Measurements from ENCODE around the gene JMJD4. TPM values are rescaled to one million over a fixed set of nuclear protein-coding genes. Genes with fewer than 3 reads are reported as not detected.

The JMJD4 gene
- total RNA-seq, 1 experiment from 2014 or later: 27.1 TPM

- H3K36me3 Mint-ChIP-seq (ENCODE audit: insufficient read depth, unreplicated experiment): peaks cover 6% of the 10 kb centered on the region
- no peaks in the 10 kb centered on the region for H3K9me3 Mint-ChIP-seq (ENCODE audit: unreplicated experiment)
- ChIA-PET CTCF (no interaction called here), POLR2A (no interaction called here)
- no peaks in the 10 kb centered on the region for H3K27me3 Mint-ChIP-seq (ENCODE audit: insufficient read depth, unreplicated experiment)
- no peak overlapping the region for H3K27ac Mint-ChIP-seq (ENCODE audit: unreplicated experiment)
- H3K4me3 Mint-ChIP-seq (ENCODE audit: unreplicated experiment): no peak overlapping the region
- no peaks in the 10 kb centered on the region for H3K4me1 Mint-ChIP-seq (ENCODE audit: low read depth, unreplicated experiment)
- Histone ChIP-seq H3K4me1 (no peaks in the 10 kb centered on the region), H3K4me3 (ENCODE audit: low read depth, low read length) (no peak overlapping the region), H3K9me3 (no peaks in the 10 kb centered on the region), H3K27me3 (replicated peaks; ENCODE audit: control insufficient read depth, insufficient read depth, low read length) (no peaks in the 10 kb centered on the region), H3K36me3 (ENCODE audit: control insufficient read depth, insufficient read depth, low read length) (peaks cover 1% of the 10 kb centered on the region)
- no peak for DNase-seq
- intact Hi-C loops (cut with micrococcal nuclease; ENCODE audit: unreplicated experiment): no loop called here
- TF ChIP-seq, protein P1, sequence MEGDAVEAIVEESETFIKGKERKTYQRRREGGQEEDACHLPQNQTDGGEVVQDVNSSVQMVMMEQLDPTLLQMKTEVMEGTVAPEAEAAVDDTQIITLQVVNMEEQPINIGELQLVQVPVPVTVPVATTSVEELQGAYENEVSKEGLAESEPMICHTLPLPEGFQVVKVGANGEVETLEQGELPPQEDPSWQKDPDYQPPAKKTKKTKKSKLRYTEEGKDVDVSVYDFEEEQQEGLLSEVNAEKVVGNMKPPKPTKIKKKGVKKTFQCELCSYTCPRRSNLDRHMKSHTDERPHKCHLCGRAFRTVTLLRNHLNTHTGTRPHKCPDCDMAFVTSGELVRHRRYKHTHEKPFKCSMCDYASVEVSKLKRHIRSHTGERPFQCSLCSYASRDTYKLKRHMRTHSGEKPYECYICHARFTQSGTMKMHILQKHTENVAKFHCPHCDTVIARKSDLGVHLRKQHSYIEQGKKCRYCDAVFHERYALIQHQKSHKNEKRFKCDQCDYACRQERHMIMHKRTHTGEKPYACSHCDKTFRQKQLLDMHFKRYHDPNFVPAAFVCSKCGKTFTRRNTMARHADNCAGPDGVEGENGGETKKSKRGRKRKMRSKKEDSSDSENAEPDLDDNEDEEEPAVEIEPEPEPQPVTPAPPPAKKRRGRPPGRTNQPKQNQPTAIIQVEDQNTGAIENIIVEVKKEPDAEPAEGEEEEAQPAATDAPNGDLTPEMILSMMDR (IDR thresholded peaks at IDR 0.05; ENCODE audit: insufficient read depth in 1 of 2, low read depth in 1 of 2, low read length in 1 of 2, severe bottlenecking in 1 of 2, unreplicated experiment in 1 of 2): no peak
- no TSS peak for BruUV-seq (replicated peaks)
These were observed 10.6 kb upstream of the JMJD4 start for GRCh38 chr1:227745568-227746265.

DNA sequence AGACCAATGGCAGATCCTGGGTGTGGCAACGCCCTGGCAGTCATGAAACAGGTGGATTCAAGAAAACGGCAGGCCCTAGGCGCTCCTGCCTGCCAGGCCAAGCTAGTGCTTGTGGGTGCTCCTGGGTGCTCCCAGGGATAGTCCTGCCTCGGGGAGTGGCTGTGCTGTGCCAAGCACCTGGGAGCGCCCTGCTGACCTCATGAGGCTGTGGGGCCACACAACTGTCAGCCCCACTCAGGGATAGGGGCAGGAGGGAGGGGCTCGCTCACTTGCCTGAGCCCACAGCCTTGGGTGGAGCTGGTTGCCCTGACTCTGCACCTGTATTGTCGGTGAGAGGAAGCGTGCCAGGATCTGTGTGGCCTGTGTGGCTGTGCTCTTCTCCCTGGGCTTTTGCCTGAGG, 9.6 kb upstream of the JMJD4 start:
- no TSS peak for BruUV-seq (replicated peaks)
- DNase-seq: no peak
- Histone ChIP-seq H3K4me1 (no peaks in the 10 kb centered on the region), H3K9me3 (no peaks in the 10 kb centered on the region), H3K4me3 (ENCODE audit: low read depth, low read length) (no peak overlapping the region), H3K36me3 (ENCODE audit: control insufficient read depth, insufficient read depth, low read length) (peaks cover 1% of the 10 kb centered on the region), H3K27me3 (replicated peaks; ENCODE audit: control insufficient read depth, insufficient read depth, low read length) (no peaks in the 10 kb centered on the region)
- H3K27me3 Mint-ChIP-seq (ENCODE audit: insufficient read depth, unreplicated experiment): no peaks in the 10 kb centered on the region
- ChIA-PET POLR2A (no interaction called here), CTCF (interaction anchor here (0.5 kb wide), 1 partner anchor 22 kb away, joined by 4 read pairs; no protein-coding TSS in a partner anchor)
- peaks cover 6% of the 10 kb centered on the region for H3K36me3 Mint-ChIP-seq (ENCODE audit: insufficient read depth, unreplicated experiment)
- no peak overlapping the region for H3K4me3 Mint-ChIP-seq (ENCODE audit: unreplicated experiment)
- no peaks in the 10 kb centered on the region for H3K4me1 Mint-ChIP-seq (ENCODE audit: low read depth, unreplicated experiment)
- intact Hi-C loops (cut with micrococcal nuclease; ENCODE audit: unreplicated experiment): no loop called here
- H3K9me3 Mint-ChIP-seq (ENCODE audit: unreplicated experiment): no peaks in the 10 kb centered on the region
- H3K27ac Mint-ChIP-seq (ENCODE audit: unreplicated experiment): no peak overlapping the region
- TF ChIP-seq, protein P1 (IDR thresholded peaks at IDR 0.05; ENCODE audit: insufficient read depth in 1 of 2, low read depth in 1 of 2, low read length in 1 of 2, severe bottlenecking in 1 of 2, unreplicated experiment in 1 of 2): no peak

DNA sequence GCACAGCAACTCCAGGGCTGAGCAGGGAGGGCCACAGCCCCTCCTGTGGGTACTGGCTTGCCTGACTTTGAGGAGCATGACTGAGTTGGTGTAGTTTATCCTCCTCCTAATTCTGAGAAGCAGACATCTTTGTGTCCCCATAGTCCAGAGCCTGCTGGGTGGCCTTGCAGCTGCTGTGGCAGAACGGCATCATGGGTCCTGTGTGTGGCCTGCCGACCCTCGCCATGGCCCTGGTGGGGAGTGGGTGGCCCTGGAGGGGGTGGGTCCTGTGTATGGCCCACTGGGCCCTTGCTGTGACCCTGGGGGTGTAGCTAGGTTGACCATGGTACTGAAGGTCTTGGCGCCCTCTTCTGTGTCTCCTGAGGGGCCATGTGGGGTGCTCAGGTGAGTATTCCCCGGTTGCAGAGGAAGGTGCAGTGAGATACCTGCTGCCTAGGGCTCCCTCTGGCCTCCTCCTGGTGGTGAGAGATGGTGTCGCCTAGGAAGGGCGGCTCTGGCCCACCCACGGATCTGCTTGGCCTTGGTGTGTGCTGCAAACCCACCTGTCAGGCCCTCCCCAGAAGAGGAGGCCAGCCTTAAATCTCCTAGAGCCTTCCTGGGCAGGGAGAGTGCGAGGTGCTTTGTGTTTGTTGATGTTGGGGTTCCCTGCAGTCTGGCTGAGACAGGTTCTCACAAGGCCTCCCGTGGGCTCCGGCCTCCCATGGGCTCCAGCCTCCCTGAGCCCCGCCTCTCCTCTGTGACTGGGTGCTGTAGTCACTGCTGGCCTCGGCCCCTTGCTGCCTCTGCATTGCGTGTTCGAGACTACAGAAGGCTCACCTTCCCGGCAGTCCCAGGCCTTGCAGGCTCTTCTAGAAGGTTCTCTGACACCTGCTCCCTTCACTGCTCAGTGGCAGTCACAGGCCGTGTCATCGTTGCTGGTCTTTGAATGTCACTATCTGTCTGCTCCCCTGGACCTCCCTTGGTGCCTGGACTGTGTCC, 7.9 kb upstream of the JMJD4 start:
- Mint-ChIP-seq H3K27me3 (ENCODE audit: insufficient read depth, unreplicated experiment) (no peaks in the 10 kb centered on the region), H3K4me1 (ENCODE audit: low read depth, unreplicated experiment) (no peaks in the 10 kb centered on the region), H3K36me3 (ENCODE audit: insufficient read depth, unreplicated experiment) (peaks cover 6% of the 10 kb centered on the region), H3K27ac (ENCODE audit: unreplicated experiment) (no peak overlapping the region), H3K4me3 (ENCODE audit: unreplicated experiment) (no peak overlapping the region), H3K9me3 (ENCODE audit: unreplicated experiment) (no peaks in the 10 kb centered on the region)
- no peaks in the 10 kb centered on the region for H3K9me3 ChIP-seq
- CTCF ChIA-PET: interaction anchor here (0.6 kb wide), 1 partner anchor 207 kb away, joined by 3 read pairs; no protein-coding TSS in a partner anchor
- intact Hi-C loops (cut with micrococcal nuclease; ENCODE audit: unreplicated experiment): no loop called here
- H3K36me3 ChIP-seq (ENCODE audit: control insufficient read depth, insufficient read depth, low read length): no peaks in the 10 kb centered on the region; the same call in 1 of the 2 replicates
- no TSS peak for BruUV-seq (replicated peaks)
- no peaks in the 10 kb centered on the region for H3K4me1 ChIP-seq
- H3K27me3 ChIP-seq (replicated peaks; ENCODE audit: control insufficient read depth, insufficient read depth, low read length): no peaks in the 10 kb centered on the region
- POLR2A ChIA-PET: no interaction called here
- DNase-seq: no peak
- H3K4me3 ChIP-seq (ENCODE audit: low read depth, low read length): no peak overlapping the region
- TF ChIP-seq, protein P1 (IDR thresholded peaks at IDR 0.05; ENCODE audit: insufficient read depth in 1 of 2, low read depth in 1 of 2, low read length in 1 of 2, severe bottlenecking in 1 of 2, unreplicated experiment in 1 of 2): no peak

All from Caco-2 (cell line).